Endothelial cell (in vitro differentiated cells): ENCODE results near the gene KMT2E. TPM values are rescaled to one million over a fixed set of nuclear protein-coding genes. Genes with fewer than 3 reads are reported as not detected.
"Not testable (repeated sequence)": the region's sequence is repeated elsewhere in the genome, so short reads cannot be mapped to it uniquely, and the experiment has no call there.

Experiments used
- DNase-seq: peaks from one replicate; pipeline ENCODE4 v3.0.0; 2021; ENCODE audit warnings: low spot score
- H3K27ac Mint-ChIP-seq: one replicate; pipeline ENCODE4 v1.8.0; 2021; ENCODE audit warnings: mixed read lengths, inconsistent platforms; ENCODE audit not compliant: unreplicated experiment
- H3K27me3 Mint-ChIP-seq: one replicate; pipeline ENCODE4 v1.8.0; 2021; ENCODE audit warnings: mild to moderate bottlenecking, moderate library complexity, mixed read lengths, inconsistent platforms; ENCODE audit not compliant: unreplicated experiment
- H3K36me3 Mint-ChIP-seq: one replicate; pipeline ENCODE4 v1.8.0; 2021; ENCODE audit warnings: mild to moderate bottlenecking, low read depth, mixed read lengths, inconsistent platforms; ENCODE audit not compliant: unreplicated experiment
- H3K4me1 Mint-ChIP-seq: one replicate; pipeline ENCODE4 v1.8.0; 2021; ENCODE audit warnings: mild to moderate bottlenecking, mixed read lengths, inconsistent platforms; ENCODE audit not compliant: unreplicated experiment
- H3K4me3 Mint-ChIP-seq: one replicate; pipeline ENCODE4 v1.8.0; 2021; ENCODE audit warnings: mild to moderate bottlenecking, mixed read lengths, inconsistent platforms; ENCODE audit not compliant: unreplicated experiment
- H3K9me3 Mint-ChIP-seq: one replicate; pipeline ENCODE4 v1.8.0; 2021; ENCODE audit warnings: mixed read lengths, inconsistent platforms; ENCODE audit not compliant: unreplicated experiment
- CTCF ChIP-seq: fragments of 200-600 bp; sonication (generic); IDR thresholded peaks from one replicate; pipeline ENCODE4 v1.5.0; 2021; ENCODE audit warnings: antibody characterized with exemption; ENCODE audit not compliant: unreplicated experiment
- total RNA-seq: library from RNA; stranded (reverse); fragmentation: NEBNext Ultra II Directional; extraction: Animal tissue kit (Norgen Biotek cat#: 25700); gene quantifications from one replicate; pipeline ENCODE4 v1.2.1, GENCODE V29; 2021; ENCODE audit not compliant: unreplicated experiment

Gene KMT2E
- total RNA-seq, 1 donor from 2014 or later = 71.0 TPM

- Mint-ChIP-seq H3K27me3 (peaks cover 4% of the 10 kb centered on the region), H3K27ac (peak overlapping the region; percentile 100), H3K36me3 (no peaks in the 10 kb centered on the region), H3K9me3 (no peaks in the 10 kb centered on the region), H3K4me1 (peaks cover 38% of the 10 kb centered on the region), H3K4me3 (peak overlapping the region; percentile 98)
- no peak for TF ChIP-seq CTCF
- DNase-seq = no peak
Observed at GRCh38 chr7:104985259-104985617, 28.8 kb upstream of the KMT2E start.

GRCh38 chr7:104986628-104987259 is 27.3 kb upstream of the KMT2E start:
- H3K4me3 Mint-ChIP-seq = no peak overlapping the region
- no peak for DNase-seq
- no peaks in the 10 kb centered on the region for H3K36me3 Mint-ChIP-seq
- peaks cover 35% of the 10 kb centered on the region for H3K4me1 Mint-ChIP-seq
- no peaks in the 10 kb centered on the region for H3K9me3 Mint-ChIP-seq
- H3K27me3 Mint-ChIP-seq = peaks cover 4% of the 10 kb centered on the region
- no peak overlapping the region for H3K27ac Mint-ChIP-seq
- TF ChIP-seq CTCF = no peak

- not testable (repeated sequence) for H3K36me3 Mint-ChIP-seq
Observed at GRCh38 chr7:104987403-104987802, 26.6 kb upstream of the KMT2E start.

GRCh38 chr7:104990983-104991382 is 23.0 kb upstream of the KMT2E start:
- Mint-ChIP-seq H3K4me1 (peaks cover 7% of the 10 kb centered on the region), H3K36me3 (no peaks in the 10 kb centered on the region), H3K27me3 (no peaks in the 10 kb centered on the region), H3K4me3 (no peak overlapping the region), H3K9me3 (no peaks in the 10 kb centered on the region), H3K27ac (no peak overlapping the region)
- no peak for TF ChIP-seq CTCF
- no peak for DNase-seq

More at GRCh38 chr7:104987403-104987802, 26.6 kb upstream of the KMT2E start:
- peaks cover 33% of the 10 kb centered on the region for H3K4me1 Mint-ChIP-seq
- H3K27ac Mint-ChIP-seq, DNase-seq, H3K27me3 Mint-ChIP-seq, H3K9me3 Mint-ChIP-seq, H3K4me3 Mint-ChIP-seq: not testable (repeated sequence)

GRCh38 chr7:104992306-104992705 is 21.7 kb upstream of the KMT2E start:
- H3K4me3 Mint-ChIP-seq = no peak overlapping the region
- H3K9me3 Mint-ChIP-seq = no peaks in the 10 kb centered on the region
- no peak for TF ChIP-seq CTCF
- peaks cover 3% of the 10 kb centered on the region for H3K4me1 Mint-ChIP-seq
- no peak overlapping the region for H3K27ac Mint-ChIP-seq
- DNase-seq = no peak
- H3K27me3 Mint-ChIP-seq = no peaks in the 10 kb centered on the region
- H3K36me3 Mint-ChIP-seq = no peaks in the 10 kb centered on the region
